Colonic mucosa (tissue), 4 donors: ENCODE measurements around the gene HS3ST3A1. TPM values are rescaled to one million over a fixed set of nuclear protein-coding genes. Genes with fewer than 3 reads are reported as not detected.

Experiments
- DNase-seq: peaks from one replicate; pipeline ENCODE4 v3.0.0-alpha.2; 2020
- H3K27ac ChIP-seq: fragments of 200-600 bp; one replicate; pipeline ENCODE4 v1.8.0; 2021
- H3K27me3 ChIP-seq: fragments of 200-600 bp; one replicate; pipeline ENCODE4 v1.8.0; 2021
- H3K36me3 ChIP-seq: fragments of 200-600 bp; one replicate; pipeline ENCODE4 v1.8.0; 2021
- H3K4me1 ChIP-seq: fragments of 200-600 bp; one replicate; pipeline ENCODE4 v1.8.0; 2021; ENCODE audit warnings: mild to moderate bottlenecking
- H3K4me3 ChIP-seq: fragments of 200-600 bp; one replicate; pipeline ENCODE4 v1.8.0; 2021
- H3K9ac ChIP-seq, 2 donors: one replicate each; pipeline ENCODE4 v1.7.0; 2013; ENCODE audit warnings: control low read depth in 2 of 2, low read depth in 2 of 2, low read length in 2 of 2
- H3K9me3 ChIP-seq: fragments of 200-600 bp; one replicate; pipeline ENCODE4 v1.8.0; 2021
- intact Hi-C: fragments of 100-400 bp; cut with DNase I; formaldehyde crosslinking; loops from one replicate; pipeline ENCODE4 v1.14.1; 2022
- total RNA-seq, 2 donors: library from RNA; stranded (reverse); fragmentation: NEBNext Ultra II Directional in 1 of 2; extraction: Animal tissue kit (Norgen Biotek cat#: 25700) in 1 of 2; gene quantifications; one replicate each; pipeline ENCODE4 v1.2.1, GENCODE V29; 2021
- TF ChIP-seq, protein P1 (sequence below): fragments of 200-600 bp; IDR thresholded peaks from one replicate; pipeline ENCODE4 v1.8.0; 2022; ENCODE audit warnings: antibody characterized with exemption, mild to moderate bottlenecking
- donor health status: healthy.
- donor health status: DM: no; HTN: no; CAD: no.
- donor health status: DM: no; HTN: no; CAD: no.

Gene HS3ST3A1
- total RNA-seq, 2 donors from 2014 or later: 0.48 to 0.91 TPM

DNA sequence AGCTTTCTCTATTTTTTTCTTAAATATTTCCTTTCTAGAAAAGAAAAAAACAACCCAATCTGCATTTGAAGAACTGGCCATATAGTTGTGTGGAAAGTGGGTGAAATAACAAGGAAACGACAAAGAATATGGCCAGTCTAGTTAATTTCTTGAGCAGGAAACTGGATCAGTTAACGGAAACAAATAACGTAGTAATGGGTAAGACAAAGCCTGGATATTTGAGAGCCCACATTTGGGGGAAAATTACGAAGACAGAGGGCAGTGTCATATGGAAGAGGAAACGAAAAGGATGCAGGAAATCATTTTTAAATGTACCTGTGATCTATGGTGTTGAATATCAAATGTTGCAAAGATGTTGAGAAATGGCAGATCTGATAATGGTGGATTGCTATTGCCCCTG lies 78.6 kb downstream of the HS3ST3A1 start:
- H3K36me3 ChIP-seq: no peaks in the 10 kb centered on the region
- H3K4me3 ChIP-seq: no peak overlapping the region
- TF ChIP-seq, protein P1, sequence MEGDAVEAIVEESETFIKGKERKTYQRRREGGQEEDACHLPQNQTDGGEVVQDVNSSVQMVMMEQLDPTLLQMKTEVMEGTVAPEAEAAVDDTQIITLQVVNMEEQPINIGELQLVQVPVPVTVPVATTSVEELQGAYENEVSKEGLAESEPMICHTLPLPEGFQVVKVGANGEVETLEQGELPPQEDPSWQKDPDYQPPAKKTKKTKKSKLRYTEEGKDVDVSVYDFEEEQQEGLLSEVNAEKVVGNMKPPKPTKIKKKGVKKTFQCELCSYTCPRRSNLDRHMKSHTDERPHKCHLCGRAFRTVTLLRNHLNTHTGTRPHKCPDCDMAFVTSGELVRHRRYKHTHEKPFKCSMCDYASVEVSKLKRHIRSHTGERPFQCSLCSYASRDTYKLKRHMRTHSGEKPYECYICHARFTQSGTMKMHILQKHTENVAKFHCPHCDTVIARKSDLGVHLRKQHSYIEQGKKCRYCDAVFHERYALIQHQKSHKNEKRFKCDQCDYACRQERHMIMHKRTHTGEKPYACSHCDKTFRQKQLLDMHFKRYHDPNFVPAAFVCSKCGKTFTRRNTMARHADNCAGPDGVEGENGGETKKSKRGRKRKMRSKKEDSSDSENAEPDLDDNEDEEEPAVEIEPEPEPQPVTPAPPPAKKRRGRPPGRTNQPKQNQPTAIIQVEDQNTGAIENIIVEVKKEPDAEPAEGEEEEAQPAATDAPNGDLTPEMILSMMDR: no peak
- H3K9me3 ChIP-seq: no peaks in the 10 kb centered on the region
- no peak overlapping the region for H3K27ac ChIP-seq
- no peak overlapping the region for H3K9ac ChIP-seq
- no peaks in the 10 kb centered on the region for H3K27me3 ChIP-seq
- no peak for DNase-seq
- intact Hi-C loops: no loop called here
- H3K4me1 ChIP-seq: no peaks in the 10 kb centered on the region

DNA sequence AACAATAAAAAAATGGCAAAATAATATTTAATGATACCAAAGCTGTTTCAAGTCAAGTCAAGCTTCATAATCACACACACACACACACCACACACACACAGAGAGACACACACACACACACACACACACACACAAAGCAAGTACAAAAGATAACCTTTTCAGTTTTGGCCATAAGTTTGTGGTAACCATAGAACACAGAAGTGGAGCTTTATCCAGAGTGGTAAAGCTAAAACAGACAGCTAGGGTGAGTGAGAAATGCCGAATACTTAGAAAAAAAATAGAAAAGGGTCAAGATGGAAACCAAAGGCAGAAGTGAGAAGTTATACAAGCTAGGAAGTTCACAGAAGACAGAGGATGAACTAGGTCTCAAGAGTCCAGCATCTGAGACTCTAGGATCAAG lies 79.0 kb downstream of the HS3ST3A1 start:
- Histone ChIP-seq H3K4me3 (no peak overlapping the region), H3K4me1 (no peaks in the 10 kb centered on the region), H3K9ac (no peak overlapping the region), H3K9me3 (no peaks in the 10 kb centered on the region), H3K27ac (no peak overlapping the region), H3K27me3 (no peaks in the 10 kb centered on the region), H3K36me3 (no peaks in the 10 kb centered on the region)
- TF ChIP-seq, protein P1: no peak
- intact Hi-C loops: no loop called here
- DNase-seq: no peak

DNA sequence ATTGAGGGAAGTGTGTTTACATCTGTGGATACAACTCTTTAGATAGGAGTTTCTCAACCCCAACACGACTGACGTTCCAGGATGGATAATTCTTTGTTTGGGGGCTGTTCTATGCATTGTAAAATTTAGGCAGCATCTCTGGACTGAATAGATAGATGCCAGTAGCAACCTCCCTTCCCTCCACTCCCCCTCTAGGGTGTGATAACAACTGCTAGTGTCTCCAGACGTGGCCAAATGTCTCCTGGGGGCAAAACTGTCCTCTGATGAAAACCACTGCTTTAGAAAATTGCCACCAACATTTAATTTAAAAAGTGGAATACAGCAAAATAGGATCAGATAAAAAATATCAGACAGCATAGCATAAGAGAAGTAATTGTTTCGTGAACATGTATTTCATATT lies 79.9 kb downstream of the HS3ST3A1 start:
- TF ChIP-seq, protein P1: no peak
- Histone ChIP-seq H3K36me3 (no peaks in the 10 kb centered on the region), H3K27ac (no peak overlapping the region), H3K27me3 (no peaks in the 10 kb centered on the region), H3K4me3 (no peak overlapping the region), H3K4me1 (no peaks in the 10 kb centered on the region), H3K9ac (no peak overlapping the region), H3K9me3 (no peaks in the 10 kb centered on the region)
- DNase-seq: no peak
- intact Hi-C loops: no loop called here

DNA sequence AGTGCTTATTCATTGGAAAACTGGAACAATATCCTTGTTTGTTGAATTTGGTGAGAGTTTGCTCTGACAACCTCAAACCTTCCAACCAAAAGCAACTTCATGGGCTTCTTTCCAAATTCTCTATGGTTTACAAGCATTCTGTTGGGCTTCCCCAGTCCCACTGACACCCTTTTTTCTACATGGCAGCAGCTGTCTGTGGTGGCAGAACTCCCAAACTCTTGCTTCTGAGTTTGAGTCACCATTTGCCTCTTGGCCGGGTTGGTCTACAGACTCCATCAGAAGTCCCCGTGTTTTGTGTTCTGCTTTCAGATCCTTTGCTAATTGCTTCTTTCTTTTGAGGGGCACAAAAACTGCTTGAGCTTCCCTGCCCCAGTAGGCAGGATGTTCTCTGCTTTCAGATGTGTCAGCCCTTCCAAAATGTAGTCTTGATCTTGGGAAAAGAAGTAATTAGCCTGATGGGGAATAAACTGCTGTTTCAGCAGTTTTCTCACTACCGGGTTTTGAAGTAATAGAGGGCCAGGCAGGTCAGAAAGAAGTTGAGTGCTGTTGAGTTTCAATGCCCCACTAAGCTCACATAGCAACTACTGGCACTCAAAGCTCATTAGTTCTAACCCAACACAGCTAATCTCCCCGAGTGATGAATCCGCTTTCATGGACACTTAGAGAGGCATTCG lies 80.7 kb downstream of the HS3ST3A1 start:
- H3K27ac ChIP-seq: no peak overlapping the region
- no peak overlapping the region for H3K9ac ChIP-seq
- H3K4me3 ChIP-seq: no peak overlapping the region
- intact Hi-C loops: no loop called here
- H3K9me3 ChIP-seq: no peaks in the 10 kb centered on the region
- H3K4me1 ChIP-seq: no peaks in the 10 kb centered on the region
- peak; percentile 18 for DNase-seq
- TF ChIP-seq, protein P1: no peak
- H3K36me3 ChIP-seq: no peaks in the 10 kb centered on the region
- H3K27me3 ChIP-seq: no peaks in the 10 kb centered on the region

DNA sequence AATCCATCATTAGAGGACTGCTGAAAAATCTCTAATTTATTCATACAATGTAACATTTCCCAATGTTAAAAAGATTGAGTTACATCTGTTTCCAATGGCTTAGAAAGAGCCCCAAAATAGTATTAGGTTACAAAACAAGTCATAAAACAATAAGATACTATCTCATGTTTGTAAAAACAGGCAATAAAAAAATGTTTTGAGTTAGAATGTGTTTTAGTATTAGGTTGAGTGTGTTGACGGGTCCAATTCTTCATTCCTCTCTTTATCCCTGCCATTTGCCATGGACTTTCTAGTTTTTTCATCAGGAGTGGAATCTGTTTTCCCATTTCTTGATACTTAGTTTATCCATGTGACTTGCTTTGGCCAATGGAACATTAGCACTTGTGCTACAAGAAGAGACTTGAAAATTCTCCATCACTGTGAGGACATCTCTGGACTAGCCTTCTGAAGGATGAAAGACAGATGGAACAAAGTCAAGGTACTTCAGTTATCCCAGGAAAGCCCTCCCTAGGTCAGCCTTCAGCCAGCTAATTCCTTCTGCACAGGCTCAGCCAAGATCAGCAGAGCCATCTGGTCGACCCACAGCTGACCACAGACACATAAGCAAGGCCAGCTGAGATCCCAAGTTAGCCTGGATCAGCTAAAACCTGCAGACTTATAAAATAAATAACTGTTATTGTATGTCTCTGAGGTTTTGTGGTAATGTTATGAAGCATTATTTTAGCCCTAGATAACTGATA lies 83.3 kb downstream of the HS3ST3A1 start:
- intact Hi-C loops: no loop called here
- H3K27ac ChIP-seq: no peak overlapping the region
- H3K27me3 ChIP-seq: no peaks in the 10 kb centered on the region
- no peaks in the 10 kb centered on the region for H3K36me3 ChIP-seq
- no peaks in the 10 kb centered on the region for H3K4me1 ChIP-seq
- H3K9ac ChIP-seq: no peak overlapping the region
- TF ChIP-seq, protein P1: no peak
- H3K9me3 ChIP-seq: no peaks in the 10 kb centered on the region
- H3K4me3 ChIP-seq: no peak overlapping the region
- no peak for DNase-seq
